Stimulated activated CD4-positive, alpha-beta T cell treated with anti-CD3 and anti-CD28 coated beads, Interleukin-4, amount 100 ng/mL, for 1 hour (primary cell): Measurements from ENCODE around the gene CCDC181.
A peak's percentile ranks its signal among the peaks of the same experiment; 100 is the strongest.
"Not testable (repeated sequence)": the region's sequence is repeated elsewhere in the genome, so short reads cannot be mapped to it uniquely, and the experiment has no call there.

Source experiments
- DNase-seq: peaks from one replicate; pipeline ENCODE4 v3.0.0-alpha.2; 2020

The CCDC181 gene

GRCh38 chr1:169427081-169427641, at the start of gene CCDC181:
CCDC181 (minus strand) TSS chr1:169427474; CDS start chr1:169424927, 2,547 bp downstream.
- peak; percentile 52 for DNase-seq

- DNase-seq: no peak
Observed at GRCh38 chr1:169475806-169476387, 48.6 kb upstream of the CCDC181 start.

- no peak for DNase-seq
Observed at GRCh38 chr1:169474302-169474995, 47.2 kb upstream of the CCDC181 start.

- DNase-seq: no peak
Observed at GRCh38 chr1:169473347-169473746, 46.1 kb upstream of the CCDC181 start.

GRCh38 chr1:169472738-169473137, 45.5 kb upstream of the CCDC181 start:
- no peak for DNase-seq

GRCh38 chr1:169468982-169469381, 41.7 kb upstream of the CCDC181 start:
- no peak for DNase-seq

GRCh38 chr1:169466259-169467230, 39.3 kb upstream of the CCDC181 start:
- DNase-seq: no peak

GRCh38 chr1:169465281-169465680, 38.0 kb upstream of the CCDC181 start:
- no peak for DNase-seq

GRCh38 chr1:169462385-169462784, 35.1 kb upstream of the CCDC181 start:
- no peak for DNase-seq

GRCh38 chr1:169461390-169462000, 34.2 kb upstream of the CCDC181 start:
- DNase-seq: no peak

- DNase-seq: no peak
Observed at GRCh38 chr1:169460191-169460833, 33.0 kb upstream of the CCDC181 start.

- DNase-seq: no peak
Observed at GRCh38 chr1:169457443-169457842, 30.2 kb upstream of the CCDC181 start.

GRCh38 chr1:169456029-169456428, 28.8 kb upstream of the CCDC181 start:
- DNase-seq: no peak

- no peak for DNase-seq
Observed at GRCh38 chr1:169452921-169453320, 25.6 kb upstream of the CCDC181 start.

- no peak for DNase-seq
Observed at GRCh38 chr1:169451218-169451824, 24.0 kb upstream of the CCDC181 start.

GRCh38 chr1:169443923-169444322, 16.6 kb upstream of the CCDC181 start:
- no peak for DNase-seq

GRCh38 chr1:169426174-169426705, 1.0 kb downstream of the CCDC181 start:
- no peak for DNase-seq

- no peak for DNase-seq
Observed at GRCh38 chr1:169421309-169421708, 6.0 kb downstream of the CCDC181 start.

GRCh38 chr1:169414952-169415351, 12.3 kb downstream of the CCDC181 start:
- no peak for DNase-seq

GRCh38 chr1:169408340-169408739, 18.9 kb downstream of the CCDC181 start:
- not testable (repeated sequence) for DNase-seq

GRCh38 chr1:169402578-169402977, 24.7 kb downstream of the CCDC181 start:
- not testable (repeated sequence) for DNase-seq
